Aorta (tissue), 5 donors: ENCODE results near the gene SUSD4. TPM values are rescaled to one million over a fixed set of nuclear protein-coding genes. Genes with fewer than 3 reads are reported as not detected.
A peak's percentile ranks its signal among the peaks of the same experiment; 100 is the strongest.

ENCODE experiments used
- ATAC-seq: fragments of 200-7000 bp; cut with Tn5 transposase; one replicate; pipeline ENCODE4 v1.9.1; 2022; ENCODE audit warnings: moderate library complexity; ENCODE audit not compliant: low FRiP score
- DNase-seq, 2 donors: peaks; one replicate each; pipeline ENCODE4 v3.0.0-alpha.2; 2020
- H3K27ac ChIP-seq, 2 donors: one replicate each; pipeline ENCODE4 v1.5.1; 2013; ENCODE audit warnings: low read length in 2 of 2, mild to moderate bottlenecking in 2 of 2, moderate library complexity in 2 of 2, control low read depth in 1 of 2, inconsistent platforms in 1 of 2, low read depth in 1 of 2
- H3K27me3 ChIP-seq, 2 donors: one replicate each; pipeline ENCODE4 v1.6.1; 2013; ENCODE audit warnings: control low read depth in 1 of 2, low read length in 1 of 2, mild to moderate bottlenecking in 1 of 2, moderate library complexity in 1 of 2; ENCODE audit not compliant: insufficient read depth in 2 of 2, control insufficient read depth in 1 of 2
- H3K36me3 ChIP-seq, 2 donors: one replicate each; pipeline ENCODE4 v1.6.1; 2013; ENCODE audit warnings: control low read depth in 1 of 2, low read length in 1 of 2, mild to moderate bottlenecking in 1 of 2; ENCODE audit not compliant: insufficient read depth in 2 of 2, control insufficient read depth in 1 of 2
- H3K4me1 ChIP-seq, 2 donors: one replicate each; pipeline ENCODE4 v1.6.1; 2013; ENCODE audit warnings: low read length in 2 of 2, control low read depth in 1 of 2, mild to moderate bottlenecking in 1 of 2, moderate library complexity in 1 of 2; ENCODE audit not compliant: insufficient read depth in 2 of 2, control insufficient read depth in 1 of 2
- H3K4me3 ChIP-seq, 2 donors: one replicate each; pipeline ENCODE4 v1.5.1; 2013; ENCODE audit warnings: low read length in 2 of 2, control low read depth in 1 of 2, mild to moderate bottlenecking in 1 of 2
- H3K9me3 ChIP-seq: one replicate; pipeline ENCODE4 v1.6.1; 2013; ENCODE audit warnings: mild to moderate bottlenecking, low read length; ENCODE audit not compliant: control insufficient read depth
- WGBS, 2 donors: extraction: QIAGEN DNeasy Blood & Tissue Kit; methylation state at CpG; one replicate each; pipeline ENCODE4 v1.1.7; 2013; 5-methylcytosine and 5-hydroxymethylcytosine counted together
- intact Hi-C, 2 donors: fragments of 100-400 bp; cut with DNase I; formaldehyde crosslinking; loops; one replicate each; pipeline versions ENCODE4 v1.14.2 to v1.15.0; 2022
- polyA plus RNA-seq, 2 donors: library from polyadenylated mRNA; stranded (reverse); fragments of 200-250 nt; gene quantifications; one replicate each; pipeline ENCODE4 v1.2.3, GENCODE V29; 2013
- total RNA-seq, 2 donors: library from RNA; stranded (reverse); fragmentation: NEBNext Ultra II Directional; extraction: Animal tissue kit (Norgen Biotek cat#: 25700); gene quantifications; one replicate each; pipeline ENCODE4 v1.2.1, GENCODE V29; 2021
- donor health status: healthy with polysubstance abuse.
- donor health status: Bipolar disorder and iron deficiency.
- donor health status: DM: no; HTN: no; CAD: no.
- donor health status: DM: no; HTN: no; CAD: no.
- donor health status: DM: yes; HTN: yes; CAD: no.

SUSD4 gene
- total and polyA plus RNA-seq, 4 donors = 0.46 to 0.81 (median 0.57) TPM

GRCh38 chr1:223203034-223203408, 161.0 kb downstream of the SUSD4 start:
- DNase-seq (no peak), ATAC-seq (peak; percentile 47)
- Histone ChIP-seq H3K27ac (no peak overlapping the region), H3K27me3 (peaks cover 0 to 2% of the 10 kb centered on the region in 2 donors), H3K4me1 (no peaks in the 10 kb centered on the region), H3K9me3 (peaks cover 2% of the 10 kb centered on the region), H3K36me3 (no peaks in the 10 kb centered on the region), H3K4me3 (no peak overlapping the region)
- 89% methylated on average over 9 of the region's 9 CpGs for whole genome bisulfite sequencing, 2 donors
- intact Hi-C loops = no loop called here

GRCh38 chr1:223202376-223203033, 161.5 kb downstream of the SUSD4 start:
- Histone ChIP-seq H3K4me1 (no peaks in the 10 kb centered on the region), H3K9me3 (peaks cover 2% of the 10 kb centered on the region), H3K36me3 (no peaks in the 10 kb centered on the region), H3K4me3 (no peak overlapping the region), H3K27me3 (peaks cover 0 to 2% of the 10 kb centered on the region in 2 donors), H3K27ac (no peak overlapping the region)
- DNase-seq = no peak
- peak; percentile 30 for ATAC-seq
- intact Hi-C loops = no loop called here
- 75 to 81% methylated on average over 13 of the region's 13 CpGs for WGBS, 2 donors

- Histone ChIP-seq H3K4me3 (no peak overlapping the region), H3K27me3 (peaks cover 0 to 2% of the 10 kb centered on the region in 2 donors), H3K9me3 (peaks cover 2% of the 10 kb centered on the region), H3K36me3 (no peaks in the 10 kb centered on the region), H3K27ac (no peak overlapping the region), H3K4me1 (no peaks in the 10 kb centered on the region)
- intact Hi-C loops = no loop called here
- DNase-seq (no peak), ATAC-seq (no peak)
- 83 to 89% methylated on average over 2 of the region's 2 CpGs for WGBS, 2 donors
These were observed 162.0 kb downstream of the SUSD4 start for GRCh38 chr1:223201967-223202366.

GRCh38 chr1:223200903-223201302, 163.1 kb downstream of the SUSD4 start:
- WGBS, 2 donors = 84 to 86% methylated on average over 6 of the region's 6 CpGs
- no peak for ATAC-seq
- intact Hi-C loops = no loop called here
- Histone ChIP-seq H3K9me3 (peaks cover 2% of the 10 kb centered on the region), H3K4me3 (no peak overlapping the region), H3K27me3 (peaks cover 0 to 2% of the 10 kb centered on the region in 2 donors), H3K4me1 (no peaks in the 10 kb centered on the region), H3K36me3 (no peaks in the 10 kb centered on the region), H3K27ac (no peak overlapping the region)
- DNase-seq = no peak

GRCh38 chr1:223199094-223199647, 164.8 kb downstream of the SUSD4 start:
- H3K27ac ChIP-seq = no peak overlapping the region
- intact Hi-C loops = no loop called here
- no peak overlapping the region for H3K4me3 ChIP-seq
- DNase-seq = no peak
- no peaks in the 10 kb centered on the region for H3K4me1 ChIP-seq
- H3K9me3 ChIP-seq = peaks cover 2% of the 10 kb centered on the region
- ATAC-seq = no peak
- 27 to 34% methylated on average over 2 of the region's 2 CpGs for WGBS, 2 donors
- H3K36me3 ChIP-seq = no peaks in the 10 kb centered on the region
- peaks cover 0 to 2% of the 10 kb centered on the region in 2 donors for H3K27me3 ChIP-seq

GRCh38 chr1:223198628-223198965, 165.4 kb downstream of the SUSD4 start:
- no peak overlapping the region for H3K27ac ChIP-seq
- WGBS, 2 donors = 82 to 87% methylated on average over 3 of the region's 3 CpGs
- no peaks in the 10 kb centered on the region for H3K4me1 ChIP-seq
- no peaks in the 10 kb centered on the region for H3K36me3 ChIP-seq
- DNase-seq (no peak), ATAC-seq (no peak)
- peaks cover 0 to 2% of the 10 kb centered on the region in 2 donors for H3K27me3 ChIP-seq
- H3K9me3 ChIP-seq = peaks cover 2% of the 10 kb centered on the region
- H3K4me3 ChIP-seq = no peak overlapping the region
- intact Hi-C loops = no loop called here

GRCh38 chr1:223197923-223198627, 165.9 kb downstream of the SUSD4 start:
- H3K4me1 ChIP-seq = no peaks in the 10 kb centered on the region
- intact Hi-C loops = no loop called here
- peaks cover 2% of the 10 kb centered on the region for H3K9me3 ChIP-seq
- peaks cover 0 to 2% of the 10 kb centered on the region in 2 donors for H3K27me3 ChIP-seq
- no peak for ATAC-seq
- DNase-seq = no peak
- 61 to 63% methylated on average over 4 of the region's 4 CpGs for WGBS, 2 donors
- H3K4me3 ChIP-seq = no peak overlapping the region
- H3K27ac ChIP-seq = no peak overlapping the region
- H3K36me3 ChIP-seq = no peaks in the 10 kb centered on the region

- intact Hi-C loops = no loop called here
- DNase-seq (no peak), ATAC-seq (no peak)
- no peak overlapping the region for H3K27ac ChIP-seq
- H3K4me3 ChIP-seq = no peak overlapping the region
- no peaks in the 10 kb centered on the region for H3K4me1 ChIP-seq
- H3K36me3 ChIP-seq = no peaks in the 10 kb centered on the region
- 64 to 65% methylated on average over 10 of the region's 10 CpGs for WGBS, 2 donors
- H3K9me3 ChIP-seq = no peaks in the 10 kb centered on the region
- H3K27me3 ChIP-seq = peaks cover 0 to 2% of the 10 kb centered on the region in 2 donors
These were observed 173.9 kb downstream of the SUSD4 start for GRCh38 chr1:223189903-223190724.
